ENCODE data around the gene PLK3.
"Not testable (repeated sequence)": the region's sequence is repeated elsewhere in the genome, so short reads cannot be mapped to it uniquely, and the experiment has no call there.

Gene PLK3

DNA sequence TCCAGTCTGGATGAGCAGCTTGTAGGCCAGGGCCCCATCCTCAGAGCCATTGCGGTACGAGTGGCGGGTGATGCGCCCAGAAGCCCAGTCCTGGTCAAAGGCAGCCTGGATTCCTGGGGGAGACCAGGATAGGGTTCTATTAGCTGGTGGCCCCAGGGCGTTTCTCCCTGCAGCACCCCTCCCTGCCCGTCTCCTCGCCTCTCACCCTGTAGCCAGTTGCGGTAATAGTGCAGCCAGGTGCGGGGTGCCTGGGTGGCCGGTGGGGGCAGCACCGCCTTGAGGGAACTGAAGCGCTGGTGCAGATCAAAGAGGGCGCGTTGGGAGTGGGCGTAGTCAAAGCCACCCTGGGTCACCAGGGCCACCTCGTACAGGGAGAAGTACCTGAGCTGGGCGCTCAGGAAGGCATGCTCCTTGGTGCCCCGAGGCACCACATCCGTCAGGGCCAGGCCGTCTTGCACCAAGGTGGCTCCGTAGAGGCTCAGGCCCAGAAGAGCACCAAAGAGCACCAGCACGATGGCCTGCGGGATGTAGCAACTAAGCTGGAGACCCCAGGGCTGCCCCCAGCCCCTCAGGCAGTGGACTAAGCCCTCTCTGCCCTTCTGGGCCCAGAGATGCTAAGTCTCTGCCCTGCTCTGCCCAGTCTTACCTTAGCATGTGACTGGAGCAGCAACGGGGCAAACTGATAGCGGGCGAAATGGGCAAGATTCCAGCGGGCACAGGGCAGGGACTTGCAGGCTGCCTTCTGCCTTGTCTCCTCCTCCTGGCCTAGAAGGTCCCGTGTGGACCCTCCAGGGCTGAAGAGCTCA, 27.2 kb downstream of the PLK3 start:
- no peak for DNase-seq (ENCODE audit: low read depth, low spot score)

DNA sequence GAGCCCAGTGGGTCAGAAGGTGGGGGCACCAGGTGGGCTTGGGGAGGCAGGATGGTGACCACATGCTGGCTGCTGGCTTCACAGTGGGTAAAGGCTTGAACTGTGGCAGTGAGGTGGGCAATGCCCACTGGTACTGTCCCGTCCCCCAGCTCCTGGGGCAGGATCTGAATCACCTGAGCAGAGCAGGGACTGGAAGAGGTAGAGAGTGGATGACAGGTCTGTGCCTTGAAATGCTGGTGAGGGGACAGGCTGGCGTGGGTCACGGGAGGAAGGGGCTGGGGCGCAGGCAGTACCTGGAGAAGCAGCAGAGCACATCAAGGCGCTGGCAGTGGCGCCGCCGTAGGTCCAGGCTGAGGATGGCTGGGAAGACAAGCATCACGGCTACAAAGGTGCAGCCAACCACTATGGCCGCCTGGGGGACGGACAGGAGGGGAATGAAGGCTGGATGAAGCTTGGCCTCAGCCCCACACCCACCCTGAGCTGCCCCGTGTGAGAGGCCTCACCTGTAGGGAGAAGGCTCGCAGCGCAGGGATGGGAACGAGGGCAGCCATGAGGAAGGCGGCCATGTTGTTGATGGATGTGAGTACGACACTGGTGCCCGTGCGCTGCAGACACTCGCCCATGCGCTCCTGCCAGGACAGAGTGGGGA, 27.9 kb downstream of the PLK3 start:
- no peak for DNase-seq (ENCODE audit: low read depth, low spot score)

DNA sequence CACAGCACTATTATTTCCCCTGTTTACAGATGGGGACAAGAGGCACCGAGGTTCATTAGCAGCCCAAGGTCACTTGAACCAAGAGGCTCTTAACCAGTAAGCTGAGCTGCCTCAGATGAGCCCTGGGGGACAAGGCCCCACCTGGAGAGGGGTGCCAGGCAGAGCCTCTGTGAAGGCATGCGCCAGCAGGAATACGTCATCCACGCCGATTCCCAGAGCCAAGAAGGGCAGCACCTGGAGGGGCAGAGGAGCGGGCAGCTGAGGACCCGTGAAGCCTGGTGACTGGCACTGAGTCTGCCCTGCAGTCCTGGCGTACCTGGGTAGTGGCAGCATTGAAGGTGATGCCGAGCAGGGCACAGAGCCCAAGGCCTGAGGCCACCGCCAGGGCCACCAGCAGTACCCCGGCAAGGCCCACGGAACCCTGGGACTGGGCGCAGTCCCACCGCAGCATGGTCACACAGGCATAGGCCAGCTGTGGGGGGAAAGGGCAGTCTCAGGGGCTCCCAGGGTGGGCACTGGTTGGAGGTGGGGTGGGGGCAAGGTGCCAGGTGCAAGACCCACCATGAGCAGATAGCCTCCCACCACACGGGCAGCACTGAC, 28.8 kb downstream of the PLK3 start:
- no peak for DNase-seq (ENCODE audit: low read depth, low spot score)

DNA sequence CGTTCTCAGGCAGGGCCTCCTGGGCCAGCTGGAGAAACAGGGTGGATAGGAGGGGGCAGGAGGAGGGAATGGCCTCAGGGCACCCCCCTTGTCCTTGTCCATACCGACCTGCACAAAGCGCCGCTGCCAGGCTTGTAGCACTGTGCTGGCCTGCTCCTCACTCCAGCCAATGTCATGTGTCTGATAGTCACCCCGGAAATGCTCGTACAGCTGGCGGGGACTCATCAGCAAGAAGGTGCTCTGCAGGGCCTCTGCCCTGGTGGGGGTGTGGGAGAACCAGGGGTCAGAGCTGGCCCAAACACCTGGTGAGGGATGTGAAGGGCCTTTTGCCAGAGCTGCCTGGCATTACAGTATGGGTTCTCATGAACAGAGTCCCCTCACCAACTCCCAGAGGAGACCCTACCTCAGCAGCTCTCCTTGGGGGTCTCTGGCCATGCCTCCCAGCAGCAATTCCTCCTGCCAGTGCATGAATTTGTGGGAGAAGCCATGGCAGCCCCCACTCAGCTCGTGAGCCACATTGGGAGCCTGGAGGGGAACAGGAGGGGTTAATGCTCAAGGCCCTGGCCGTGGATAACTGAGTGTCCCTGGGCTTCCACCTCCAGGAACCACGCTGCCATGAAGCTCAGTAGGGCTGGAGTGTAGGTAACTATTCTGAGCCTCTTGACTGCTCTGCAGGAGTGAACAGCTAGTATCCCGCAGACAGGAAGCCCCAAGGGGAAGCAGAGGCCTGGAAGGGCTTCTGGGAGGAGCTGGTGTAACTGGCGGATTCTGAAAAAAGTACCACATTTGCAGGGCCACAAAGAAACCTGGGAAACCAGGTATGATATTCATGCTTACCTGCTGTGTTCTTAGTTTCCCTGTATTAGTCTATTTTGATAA, 29.6 kb downstream of the PLK3 start:
- DNase-seq (ENCODE audit: low read depth, low spot score) = no peak

DNA sequence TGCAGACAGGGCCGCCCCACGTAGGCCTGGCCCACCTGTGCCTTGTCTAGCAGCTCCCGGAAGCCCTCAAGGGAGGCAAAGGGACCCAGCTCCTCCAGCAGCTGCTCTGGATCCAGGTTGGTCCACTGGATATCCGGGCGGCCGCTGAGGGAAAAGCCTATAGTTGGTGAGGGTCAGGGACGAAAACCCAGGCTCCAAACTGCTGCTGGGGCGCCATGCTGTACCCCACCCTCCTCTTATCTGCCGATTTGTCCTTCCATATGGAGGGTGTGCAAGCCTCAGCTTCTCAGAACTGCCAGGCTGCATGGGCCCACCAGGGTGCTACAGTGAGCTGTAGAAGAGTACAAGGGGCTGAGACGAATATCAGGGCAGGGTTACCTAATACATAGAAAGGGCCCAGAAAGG, 30.7 kb downstream of the PLK3 start:
- no peak for DNase-seq (ENCODE audit: low read depth, low spot score)

DNA sequence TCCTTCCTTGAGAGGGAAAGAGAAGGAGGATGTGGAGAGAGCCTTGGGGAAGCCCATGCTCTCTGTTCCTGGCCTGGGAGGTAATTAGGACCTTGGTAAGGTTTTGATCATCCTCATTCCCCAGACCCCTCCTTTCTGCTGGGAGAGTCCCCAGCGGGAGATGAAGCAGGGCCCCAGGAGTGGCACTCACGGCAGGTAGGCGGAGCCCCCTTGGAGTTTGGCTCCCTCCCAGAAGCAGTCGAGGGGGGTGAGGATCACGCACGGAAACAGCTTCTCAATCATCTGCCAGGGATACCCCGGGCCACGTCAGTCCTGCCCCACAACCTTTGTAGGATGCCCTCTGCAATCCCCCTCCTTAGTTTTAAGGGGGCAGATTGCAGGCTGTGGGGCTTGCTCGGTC, 31.3 kb downstream of the PLK3 start:
- DNase-seq (ENCODE audit: low read depth, low spot score) = no peak

DNA sequence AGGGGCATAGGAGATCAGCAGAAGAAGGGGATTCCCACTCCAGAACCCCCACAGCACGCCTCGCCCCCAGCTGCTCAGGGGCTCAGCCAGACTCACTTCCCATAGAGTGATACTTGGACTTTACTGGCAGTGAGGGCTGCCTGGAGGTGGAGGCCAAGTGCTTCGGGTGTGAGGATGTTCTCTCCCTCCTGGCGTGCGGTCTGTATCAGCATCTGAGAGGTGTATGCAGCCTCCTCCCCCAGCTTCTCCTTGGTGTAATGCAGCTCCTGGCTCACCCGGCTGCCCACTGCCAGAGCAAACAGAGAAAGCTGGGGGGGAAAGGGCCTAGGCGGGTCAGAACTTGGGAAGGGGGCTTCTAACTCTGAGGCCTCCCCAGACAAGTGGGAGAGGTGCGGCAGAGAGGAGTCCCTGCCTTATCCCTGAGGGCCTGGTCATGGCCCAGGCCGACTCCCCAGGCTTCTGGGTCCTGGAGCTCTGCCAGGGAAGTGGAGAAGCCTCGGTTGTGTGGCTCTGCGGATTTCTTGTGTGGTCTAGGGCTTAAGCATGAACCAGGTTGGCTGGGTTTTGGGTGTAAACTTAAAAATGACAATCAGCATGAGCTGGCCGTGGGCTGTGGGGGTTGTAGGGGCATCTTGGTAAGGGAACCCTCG, 32.0 kb downstream of the PLK3 start:
- peak; percentile 39 for DNase-seq (ENCODE audit: low read depth, low spot score)

DNA sequence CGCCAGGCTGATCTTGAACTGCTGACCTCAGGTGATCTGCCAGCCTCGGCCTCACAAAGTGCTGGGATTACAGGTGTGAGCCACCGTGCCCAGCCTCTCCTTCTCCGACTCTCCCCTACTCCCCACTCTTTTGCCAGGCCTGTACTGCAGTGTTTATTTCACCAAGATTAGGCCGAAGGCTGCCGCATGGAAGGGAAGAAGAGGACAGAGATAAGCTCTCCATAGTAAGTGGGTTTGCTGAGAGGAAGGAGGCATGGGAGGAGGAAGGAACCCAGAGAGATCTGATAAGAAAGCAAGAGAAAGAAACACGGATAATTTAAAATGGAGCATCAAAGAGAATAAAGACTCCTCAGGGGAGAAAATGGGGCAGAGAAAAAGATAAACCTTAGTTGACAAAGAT, 34.2 kb downstream of the PLK3 start:
- no peak for DNase-seq (ENCODE audit: low read depth, low spot score)

DNA sequence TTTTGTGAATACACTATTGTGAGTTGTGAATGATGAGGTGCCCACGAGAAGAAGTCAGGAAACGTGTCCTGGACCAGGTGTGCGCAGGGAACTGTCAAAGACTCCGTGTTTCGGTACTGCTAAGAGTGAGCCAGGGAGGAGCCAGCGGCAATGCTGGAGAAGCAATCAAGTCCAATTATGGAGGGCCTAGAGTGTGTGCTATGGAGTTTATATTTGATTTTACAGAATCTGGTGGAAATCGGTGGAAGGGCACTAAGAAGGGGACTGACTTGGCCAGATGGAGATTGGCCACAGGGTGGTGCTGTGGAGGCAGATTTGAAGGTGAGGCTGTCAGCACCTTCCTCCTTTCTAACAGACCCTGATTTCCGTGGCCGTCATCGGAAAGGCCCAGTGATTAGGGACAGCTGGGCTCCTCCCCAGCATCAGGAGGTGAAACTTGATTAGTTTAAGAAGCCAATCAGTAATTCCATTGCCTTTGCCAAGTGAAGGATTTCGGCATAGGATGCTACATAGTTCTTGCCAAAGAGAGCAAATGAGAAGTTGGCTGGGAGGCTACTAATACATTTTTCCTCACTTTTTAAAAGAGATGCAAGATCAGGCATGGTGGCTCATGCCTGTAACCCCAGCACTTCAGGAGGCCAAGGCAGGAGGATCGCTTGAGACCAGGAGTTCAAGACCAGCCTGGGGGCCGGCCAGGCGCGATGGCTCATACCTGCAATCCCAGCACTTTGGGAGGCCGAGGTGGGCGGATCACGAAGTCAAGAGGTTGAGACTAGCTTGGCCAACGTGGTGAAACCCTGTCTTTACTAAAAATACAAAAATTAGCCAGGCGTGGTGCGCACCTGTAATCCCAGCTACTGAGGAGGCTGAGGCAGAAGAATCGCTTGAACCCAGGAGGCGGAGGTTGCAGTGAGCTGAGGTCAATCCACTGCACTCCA, 35.8 kb downstream of the PLK3 start:
- DNase-seq (ENCODE audit: low read depth, low spot score) = peak; percentile 90

DNA sequence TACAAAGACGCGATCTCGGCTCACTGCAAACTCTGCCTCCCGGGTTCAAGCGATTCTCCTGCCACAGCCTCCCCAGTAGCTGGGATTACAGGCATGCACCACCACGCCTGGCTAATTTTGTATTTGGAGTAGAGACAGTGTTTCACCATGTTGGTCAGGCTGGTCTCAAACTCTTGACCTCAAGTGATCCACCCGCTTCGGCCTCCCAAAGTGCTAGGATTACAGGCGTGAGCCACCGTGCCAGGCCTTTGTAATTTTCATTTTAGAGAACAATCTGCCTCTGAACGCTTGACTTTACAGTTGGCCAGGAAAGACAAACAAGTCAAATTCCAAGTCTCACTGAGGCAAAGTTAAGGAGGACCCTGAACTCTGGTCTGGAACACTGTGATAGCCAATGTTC, 38.1 kb downstream of the PLK3 start:
- DNase-seq (ENCODE audit: low read depth, low spot score) = not testable (repeated sequence)

DNA sequence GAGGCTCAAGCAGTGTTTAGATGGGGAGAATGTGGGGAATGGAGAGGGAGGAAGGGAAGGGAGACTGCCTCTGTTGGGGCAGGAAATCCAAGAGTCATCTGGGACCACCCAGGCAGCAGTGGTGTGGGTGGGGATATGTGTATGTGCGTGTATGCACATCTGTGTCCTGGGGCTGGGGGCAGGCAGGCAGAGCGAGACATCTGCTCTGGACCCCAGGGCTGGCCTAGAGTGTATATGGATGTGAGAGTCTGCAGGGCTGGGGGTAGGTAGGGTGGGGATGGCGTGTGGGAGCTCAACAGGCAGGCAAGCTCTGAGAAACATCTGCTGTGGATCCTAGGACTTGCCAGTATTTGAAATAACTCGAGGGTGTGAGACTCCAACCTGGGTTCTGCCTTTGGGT, 39.4 kb downstream of the PLK3 start:
- no peak for DNase-seq (ENCODE audit: low read depth, low spot score)

DNA sequence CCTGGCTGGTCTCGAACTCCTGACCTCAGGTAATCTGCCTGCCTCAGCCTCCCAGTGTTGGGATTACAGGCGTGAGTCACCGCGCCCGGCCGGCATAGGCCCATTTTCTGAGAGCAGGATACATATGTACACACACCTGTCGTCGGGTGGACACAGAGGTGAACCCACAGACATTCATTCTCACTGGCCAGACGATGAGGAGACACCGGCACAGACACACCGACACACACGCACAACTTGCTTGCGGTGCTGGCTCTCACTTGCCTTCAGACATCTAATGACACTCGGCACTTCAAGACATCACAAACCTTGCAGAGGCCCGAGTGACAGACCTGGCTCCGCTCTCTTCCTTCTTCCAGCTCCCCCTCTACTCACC, 42.3 kb downstream of the PLK3 start:
- peak; percentile 28 for DNase-seq (ENCODE audit: low read depth, low spot score)

DNA sequence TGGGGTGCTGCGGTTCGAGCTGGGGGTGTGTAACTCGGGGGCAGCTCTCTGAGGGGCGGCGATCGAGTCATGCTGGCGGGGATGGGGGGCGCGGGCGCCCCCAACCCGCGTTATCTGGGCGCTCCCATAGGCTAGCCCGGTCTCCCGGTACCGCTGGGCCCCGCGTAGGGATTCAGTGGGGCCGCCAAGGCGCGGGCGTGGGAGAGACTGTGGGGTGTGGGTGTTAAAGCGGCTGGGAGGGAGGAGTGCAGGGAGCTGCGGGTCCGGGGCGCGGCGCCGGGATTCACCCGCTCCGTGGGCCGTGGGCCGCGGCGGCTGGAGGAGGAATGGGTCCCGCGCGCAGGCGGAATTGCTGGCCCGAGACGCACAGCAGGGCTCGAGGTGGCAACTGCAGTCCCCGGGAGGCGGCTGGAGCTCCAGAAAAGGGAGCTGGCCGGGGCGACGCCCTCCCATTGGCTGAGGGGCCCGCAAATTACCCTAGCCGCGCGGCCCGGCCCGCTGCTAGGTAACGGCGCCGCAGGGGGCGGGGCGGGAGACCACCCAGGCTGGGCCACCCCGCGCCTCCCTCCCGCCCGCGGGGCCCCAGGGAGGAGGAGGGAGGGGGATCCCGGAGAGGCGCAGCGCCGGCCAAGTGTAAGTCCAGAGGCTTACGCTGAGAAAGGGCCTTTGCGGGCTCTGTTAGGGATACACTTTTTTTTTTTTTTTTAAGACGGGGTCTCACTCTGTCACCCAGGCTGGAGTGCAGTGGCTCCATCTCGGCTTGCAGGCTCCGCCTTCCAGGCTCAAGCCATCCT, 42.9 kb downstream of the PLK3 start, which contains the start of gene PTCH2:
PTCH2 (minus strand) TSS at position 392 of the 794 bp plus-strand sequence; CDS start at position 71, 321 bp downstream.
- peak; percentile 93 for DNase-seq (ENCODE audit: low read depth, low spot score)

DNA sequence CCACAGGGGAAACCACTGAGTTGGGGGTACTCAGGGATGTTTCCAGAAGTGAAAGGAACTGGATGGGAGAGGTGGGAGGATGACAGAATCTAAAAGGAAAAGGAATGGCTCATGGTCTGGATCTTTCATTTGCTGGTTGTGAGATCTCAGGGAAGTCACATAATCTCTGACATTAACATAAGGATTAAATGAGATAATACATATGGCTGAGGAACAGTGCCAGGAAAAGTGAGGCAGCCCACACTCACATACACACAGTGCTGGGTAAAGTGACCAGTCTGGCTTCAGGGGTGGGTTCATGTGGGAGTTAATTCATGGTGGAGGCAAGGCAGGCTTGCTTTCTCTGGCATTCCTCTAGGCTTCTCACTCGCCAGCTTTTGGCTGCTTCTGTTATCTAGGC, 46.8 kb downstream of the PLK3 start:
- no peak for DNase-seq (ENCODE audit: low read depth, low spot score)

DNA sequence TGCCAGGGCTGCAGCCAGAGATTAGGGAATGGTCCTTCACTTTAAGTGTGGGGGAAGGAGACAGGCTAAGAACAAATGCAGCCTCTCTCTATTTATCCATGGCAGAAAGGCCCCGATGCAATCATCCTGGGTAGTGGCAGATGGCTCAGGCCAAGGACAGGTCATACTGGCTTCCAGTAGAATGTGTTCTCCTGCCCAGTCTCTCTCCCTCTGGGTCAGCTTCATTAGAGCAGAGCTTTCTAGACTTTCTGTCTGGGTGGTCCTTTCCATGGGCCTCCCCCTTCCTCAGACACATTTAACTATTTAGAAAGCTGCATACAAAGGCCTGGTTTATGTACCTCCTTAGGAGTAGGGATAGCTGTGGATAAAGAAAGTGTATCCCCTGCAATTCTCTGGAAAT, 47.7 kb downstream of the PLK3 start:
- no peak for DNase-seq (ENCODE audit: low read depth, low spot score)

DNA sequence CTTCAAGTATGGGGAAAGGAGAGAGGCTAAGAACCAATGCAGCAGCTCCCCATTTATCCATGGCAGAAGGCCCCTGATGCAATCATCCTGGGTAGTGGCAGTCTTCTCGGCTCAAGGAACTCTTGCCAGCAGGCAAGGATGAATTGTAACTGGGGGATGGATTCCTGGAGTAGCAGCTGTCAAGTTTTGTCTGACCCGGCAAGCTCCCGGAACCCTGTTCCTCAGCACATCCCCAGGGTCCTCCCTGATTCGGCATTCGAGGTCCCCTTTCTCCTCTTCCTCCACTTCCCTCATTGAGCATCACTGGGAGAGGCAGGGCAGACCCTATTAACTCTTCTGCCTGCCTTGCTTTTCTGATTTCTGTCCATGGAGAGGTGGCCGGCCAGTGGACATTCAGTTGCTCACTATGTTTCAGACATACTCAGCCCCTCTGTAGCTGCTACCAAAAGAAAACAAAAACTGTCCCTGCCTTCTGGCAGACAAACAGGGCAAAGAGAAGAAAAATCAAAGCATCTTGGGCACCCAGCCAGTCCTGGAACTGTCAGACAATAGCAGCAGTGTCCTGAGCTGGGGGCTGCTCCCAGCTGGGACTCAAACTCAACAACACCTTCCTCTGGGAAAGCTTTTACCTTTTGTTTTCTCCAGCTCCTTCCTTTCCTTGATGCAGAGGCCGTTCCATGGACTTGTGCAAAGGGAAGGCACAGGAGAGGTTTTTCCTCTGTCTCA, 48.4 kb downstream of the PLK3 start:
- DNase-seq (ENCODE audit: low read depth, low spot score) = no peak

DNA sequence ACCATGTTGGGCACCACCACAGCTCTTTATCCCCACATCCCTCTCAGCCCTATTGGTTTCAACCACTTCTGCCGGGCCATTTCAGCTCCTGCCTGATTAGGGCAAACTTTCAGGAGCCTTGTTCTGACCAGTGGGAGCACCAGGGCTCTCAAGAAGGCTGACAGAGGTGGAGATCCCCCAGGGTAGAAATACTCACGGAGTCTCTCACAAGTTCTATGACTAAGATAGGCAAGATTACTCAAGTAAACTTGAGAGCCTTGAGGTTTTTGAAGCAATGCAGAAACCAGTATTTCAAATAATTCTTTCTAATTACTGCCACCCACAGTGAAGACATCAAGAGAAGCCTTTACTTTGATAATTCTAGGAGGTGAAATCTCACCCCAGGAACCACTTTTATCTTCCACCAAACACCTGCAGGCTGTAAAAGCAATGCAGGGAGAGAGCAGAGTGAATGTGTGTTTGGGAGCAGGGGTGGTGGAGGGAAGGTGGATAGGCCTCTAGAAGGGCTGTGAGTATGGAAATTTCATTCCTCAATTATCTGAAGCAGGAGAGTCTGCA, 49.5 kb downstream of the PLK3 start:
- no peak for DNase-seq (ENCODE audit: low read depth, low spot score)

DNA sequence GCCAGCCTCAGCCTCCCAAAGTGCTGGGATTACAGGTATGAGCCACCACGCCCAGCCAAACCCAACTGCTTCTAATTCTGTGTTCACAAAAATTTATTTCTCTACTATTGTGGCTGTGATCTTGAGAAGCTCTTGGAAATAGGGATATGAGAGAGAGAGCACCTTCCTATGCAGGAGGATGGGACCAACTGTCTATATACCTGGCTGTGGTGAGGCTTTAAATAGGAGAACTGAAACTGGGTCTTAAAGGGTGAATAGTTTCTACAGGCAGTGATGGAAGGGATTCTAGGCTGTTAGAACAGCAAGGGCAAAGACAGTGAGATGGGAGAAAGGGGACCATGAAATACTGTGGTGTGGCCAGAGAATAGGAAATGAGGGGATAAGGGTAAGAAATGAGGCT, 51.1 kb downstream of the PLK3 start:
- no peak for DNase-seq (ENCODE audit: low read depth, low spot score)
